MM.1S (cell line): ENCODE data around the gene AP2M1.
"Not testable (repeated sequence)": the region's sequence is repeated elsewhere in the genome, so short reads cannot be mapped to it uniquely, and the experiment has no call there.

Source experiments
- DNase-seq: peaks from one replicate; pipeline ENCODE4 v3.0.0-alpha.2; 2015
- H2AFZ ChIP-seq: fragments of 300-600 bp; sonication (generic); 2 replicates; pipeline ENCODE4 v1.6.0; 2016; ENCODE audit warnings: antibody characterized with exemption, low read length
- H3F3A ChIP-seq: fragments of 300-600 bp; sonication (generic); 2 replicates; pipeline ENCODE4 v1.6.1; 2016; ENCODE audit warnings: mild to moderate bottlenecking, antibody characterized with exemption, low read length, moderate library complexity, mixed read lengths; ENCODE audit not compliant: insufficient read depth
- H3K27ac ChIP-seq: fragments of 300-600 bp; sonication (generic); 2 replicates; pipeline ENCODE4 v1.5.1; 2016; ENCODE audit warnings: mild to moderate bottlenecking, low read length
- H3K27me3 ChIP-seq: fragments of 300-600 bp; sonication (generic); replicated peaks from 2 replicates; pipeline ENCODE4 v1.6.0; 2016; ENCODE audit warnings: low read length; ENCODE audit not compliant: insufficient read depth
- H3K36me3 ChIP-seq: fragments of 300-600 bp; sonication (generic); replicated peaks from 2 replicates; pipeline ENCODE4 v1.6.1; 2016; ENCODE audit warnings: mild to moderate bottlenecking, low read length, mixed read lengths; ENCODE audit not compliant: insufficient read depth
- H3K4me1 ChIP-seq: fragments of 300-600 bp; sonication (generic); 2 replicates; pipeline ENCODE4 v1.6.1; 2016; ENCODE audit warnings: low read length, mixed read lengths
- H3K4me2 ChIP-seq: fragments of 300-600 bp; sonication (generic); 2 replicates; pipeline ENCODE4 v1.6.0; 2016; ENCODE audit warnings: low read depth, low read length
- H3K4me3 ChIP-seq: fragments of 300-600 bp; sonication (generic); 2 replicates; pipeline ENCODE4 v1.5.1; 2016; ENCODE audit warnings: low read length, mixed read lengths
- H3K79me2 ChIP-seq: fragments of 300-600 bp; sonication (generic); 2 replicates; pipeline ENCODE4 v1.6.1; 2016; ENCODE audit warnings: mixed run types, low read length, mixed read lengths
- H3K9ac ChIP-seq: fragments of 300-600 bp; sonication (generic); 2 replicates; pipeline ENCODE4 v1.6.1; 2016; ENCODE audit warnings: low read length, mixed read lengths
- H3K9me2 ChIP-seq: fragments of 300-600 bp; sonication (generic); replicated peaks from 2 replicates; pipeline ENCODE4 v1.6.1; 2016; ENCODE audit warnings: mild to moderate bottlenecking, low read length, mixed read lengths; ENCODE audit not compliant: insufficient read depth
- H3K9me3 ChIP-seq: fragments of 300-600 bp; sonication (generic); replicated peaks from 2 replicates; pipeline ENCODE4 v1.6.1; 2016; ENCODE audit warnings: mild to moderate bottlenecking, low read length, mixed read lengths; ENCODE audit not compliant: insufficient read depth
- H4K20me1 ChIP-seq: fragments of 300-600 bp; sonication (generic); 2 replicates; pipeline ENCODE4 v1.6.1; 2016; ENCODE audit warnings: mild to moderate bottlenecking, low read length, moderate library complexity, mixed read lengths; ENCODE audit not compliant: insufficient read depth
- EZH2 ChIP-seq: fragments of 300-600 bp; sonication (generic); optimal IDR thresholded peaks from 2 replicates; pipeline ENCODE3; 2017; ENCODE audit warnings: low read depth, mild to moderate bottlenecking, antibody characterized with exemption, low read length, mixed read lengths
- EZH2phosphoT487 ChIP-seq: fragments of 300-600 bp; sonication (generic); IDR thresholded peaks from 2 replicates; pipeline ENCODE4 v1.6.1; 2018; ENCODE audit warnings: antibody characterized with exemption, low read length
- TF ChIP-seq, protein P1 (sequence below): fragments of 300-600 bp; sonication (generic); IDR thresholded peaks from 2 replicates; pipeline ENCODE4 v1.5.1; 2016; ENCODE audit warnings: antibody characterized with exemption, low read length, mixed read lengths

Gene AP2M1

DNA sequence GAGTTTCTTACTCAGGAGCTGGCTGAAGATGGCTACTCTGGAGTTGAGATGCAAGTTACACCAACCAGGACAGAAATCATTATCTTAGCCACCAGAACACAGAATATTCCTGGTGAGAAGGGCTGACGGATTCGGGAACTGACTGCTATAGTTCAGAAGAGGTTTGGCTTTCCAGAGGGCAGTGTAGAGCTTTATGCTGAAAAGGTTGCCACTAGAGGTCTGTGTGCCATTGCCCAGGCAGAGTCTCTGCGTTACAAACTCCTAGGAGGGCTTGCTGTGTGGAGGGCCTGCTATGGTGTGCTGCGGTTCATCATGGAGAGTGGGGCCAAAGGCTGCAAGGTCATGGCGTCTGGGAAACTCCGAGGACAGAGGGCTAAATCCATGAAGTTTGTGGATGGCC, 24.9 kb upstream of the AP2M1 start:
- H3K27me3 ChIP-seq, H3K27ac ChIP-seq, H3K9me3 ChIP-seq, H3K4me1 ChIP-seq, H3K36me3 ChIP-seq, DNase-seq, H3K4me3 ChIP-seq, H3F3A ChIP-seq, H4K20me1 ChIP-seq, H3K79me2 ChIP-seq, H3K9ac ChIP-seq, H3K4me2 ChIP-seq, H3K9me2 ChIP-seq, H2AFZ ChIP-seq: not testable (repeated sequence)
- TF ChIP-seq, protein P1, sequence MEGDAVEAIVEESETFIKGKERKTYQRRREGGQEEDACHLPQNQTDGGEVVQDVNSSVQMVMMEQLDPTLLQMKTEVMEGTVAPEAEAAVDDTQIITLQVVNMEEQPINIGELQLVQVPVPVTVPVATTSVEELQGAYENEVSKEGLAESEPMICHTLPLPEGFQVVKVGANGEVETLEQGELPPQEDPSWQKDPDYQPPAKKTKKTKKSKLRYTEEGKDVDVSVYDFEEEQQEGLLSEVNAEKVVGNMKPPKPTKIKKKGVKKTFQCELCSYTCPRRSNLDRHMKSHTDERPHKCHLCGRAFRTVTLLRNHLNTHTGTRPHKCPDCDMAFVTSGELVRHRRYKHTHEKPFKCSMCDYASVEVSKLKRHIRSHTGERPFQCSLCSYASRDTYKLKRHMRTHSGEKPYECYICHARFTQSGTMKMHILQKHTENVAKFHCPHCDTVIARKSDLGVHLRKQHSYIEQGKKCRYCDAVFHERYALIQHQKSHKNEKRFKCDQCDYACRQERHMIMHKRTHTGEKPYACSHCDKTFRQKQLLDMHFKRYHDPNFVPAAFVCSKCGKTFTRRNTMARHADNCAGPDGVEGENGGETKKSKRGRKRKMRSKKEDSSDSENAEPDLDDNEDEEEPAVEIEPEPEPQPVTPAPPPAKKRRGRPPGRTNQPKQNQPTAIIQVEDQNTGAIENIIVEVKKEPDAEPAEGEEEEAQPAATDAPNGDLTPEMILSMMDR, result peak; percentile 5; the same call in 1 of the 2 replicates

DNA sequence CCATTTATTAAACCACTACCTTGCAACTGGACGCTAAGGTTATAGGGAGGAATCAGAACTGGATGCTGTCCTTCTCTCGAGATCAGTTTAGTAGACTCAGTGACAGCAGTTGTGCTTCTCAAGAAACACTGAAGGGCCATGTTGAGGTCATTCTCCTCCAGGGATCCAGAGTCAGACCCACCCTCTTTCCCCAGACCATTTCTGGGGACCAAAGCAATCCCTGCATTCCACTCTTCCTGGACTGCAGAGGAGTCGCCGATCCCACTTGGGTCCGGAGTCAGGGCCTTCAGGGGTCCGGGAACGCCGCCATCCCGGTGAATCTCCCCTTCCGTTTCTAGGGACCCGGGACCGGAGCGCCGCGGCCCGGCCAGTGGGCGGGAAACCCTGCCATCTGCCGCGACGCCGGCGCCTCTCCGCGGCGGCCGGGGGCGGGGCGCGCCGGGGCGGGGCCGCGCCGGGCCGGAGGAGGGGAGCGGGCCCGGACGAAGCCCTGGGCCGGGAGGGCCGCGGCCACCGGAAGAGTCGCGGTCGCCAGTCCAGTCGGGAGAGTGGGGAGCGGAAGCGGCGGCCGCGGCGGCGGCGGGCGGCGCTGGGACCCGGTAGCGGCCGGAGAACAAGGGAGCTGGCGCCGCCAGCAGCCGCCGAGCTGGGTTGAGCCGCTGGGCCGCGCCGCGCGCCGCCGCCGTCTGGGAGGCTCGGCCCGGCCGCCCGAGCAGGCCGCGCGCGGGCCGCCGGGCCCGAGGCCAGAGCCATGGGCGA, 19.6 kb upstream of the AP2M1 start, which contains the start of gene DVL3:
Gene DVL3 (plus strand): TSS at position 493 of the 759 bp plus-strand sequence. CDS start 259 bp downstream, at position 752.
- peaks cover 20% of the 10 kb centered on the region for H3F3A ChIP-seq
- no peak for TF ChIP-seq EZH2
- peak; percentile 79 for DNase-seq
- no peaks in the 10 kb centered on the region for H3K36me3 ChIP-seq
- peak within 1 kb of the TSS; percentile 93 for H2AFZ ChIP-seq
- peak within 1 kb of the TSS; percentile 86 for H3K9ac ChIP-seq
- H3K9me2 ChIP-seq, result no peaks in the 10 kb centered on the region
- peak within 1 kb of the TSS; percentile 95 for H3K4me3 ChIP-seq
- no peaks in the 10 kb centered on the region for H4K20me1 ChIP-seq
- H3K4me2 ChIP-seq, result peak within 1 kb of the TSS; percentile 98
- peaks cover 35% of the 10 kb centered on the region for H3K79me2 ChIP-seq
- H3K27ac ChIP-seq, result peak within 1 kb of the TSS; percentile 34; the same call in 1 of the 2 replicates
- no peaks in the 10 kb centered on the region for H3K9me3 ChIP-seq
- no peaks in the 10 kb centered on the region for H3K27me3 ChIP-seq
- peaks cover 13% of the 10 kb centered on the region for H3K4me1 ChIP-seq

GRCh38 chr3:184155644-184156521, 18.8 kb upstream of the AP2M1 start:
- Histone ChIP-seq H2AFZ (peak overlapping the region; percentile 78), H3K27ac (peak overlapping the region; percentile 34; the same call in 1 of the 2 replicates)
- peak; percentile 56 for DNase-seq

More at GRCh38 chr3:184155644-184156521, 18.8 kb upstream of the AP2M1 start:
- Histone ChIP-seq H4K20me1 (no peaks in the 10 kb centered on the region), H3K36me3 (no peaks in the 10 kb centered on the region), H3K27me3 (no peaks in the 10 kb centered on the region), H3K9me2 (no peaks in the 10 kb centered on the region), H3K79me2 (peaks cover 43% of the 10 kb centered on the region), H3K4me1 (peaks cover 13% of the 10 kb centered on the region), H3K4me3 (peak overlapping the region; percentile 95), H3K9me3 (no peaks in the 10 kb centered on the region), H3K9ac (peak overlapping the region; percentile 86), H3K4me2 (peak overlapping the region; percentile 98), H3F3A (peaks cover 20% of the 10 kb centered on the region)
- TF ChIP-seq, protein P1, result no peak
- TF ChIP-seq EZH2, result no peak
- TF ChIP-seq EZH2phosphoT487, result no peak
